ENCODE measurements around the gene SPATS2L.

DNA sequence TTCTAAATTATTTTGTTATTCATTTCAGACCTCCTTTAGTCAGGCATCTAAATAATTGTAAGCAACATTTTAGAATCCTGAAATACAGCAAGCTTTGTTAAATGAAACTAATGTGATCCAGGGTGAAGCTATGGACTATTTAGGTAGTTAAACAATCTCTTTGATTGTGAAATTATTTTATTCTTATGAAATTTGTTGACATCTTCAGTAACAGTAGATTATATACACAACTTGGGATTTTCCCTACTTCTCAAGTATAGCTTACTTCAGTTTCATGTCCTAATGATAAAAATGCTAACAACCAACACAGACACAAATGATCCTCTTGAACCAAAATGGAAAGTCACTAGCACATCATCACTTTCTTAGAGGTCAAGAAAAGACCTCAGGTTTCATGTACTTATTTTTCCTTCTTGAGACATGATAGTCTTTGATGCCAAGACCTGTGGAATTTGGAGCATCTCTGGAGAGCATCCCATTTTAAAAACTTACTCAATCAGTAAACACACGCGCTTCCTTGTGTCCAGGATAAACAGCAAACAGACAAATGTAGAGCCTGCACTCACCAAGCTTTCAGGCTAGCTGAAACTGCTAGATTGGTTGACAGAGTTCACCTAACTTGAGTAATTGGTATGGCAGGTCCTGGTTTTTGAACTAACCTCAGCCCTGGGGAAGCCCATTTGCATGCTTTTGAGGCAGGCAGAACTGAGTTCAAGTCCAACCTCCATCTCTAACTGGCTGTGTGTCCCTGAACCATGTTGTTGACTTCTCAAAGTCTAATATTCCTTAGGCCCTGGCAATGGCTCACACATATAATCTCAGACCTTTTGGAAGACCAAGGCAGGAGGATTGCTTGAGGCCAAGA lies 155.6 kb downstream of the SPATS2L start:
- TF ChIP-seq, protein P1, sequence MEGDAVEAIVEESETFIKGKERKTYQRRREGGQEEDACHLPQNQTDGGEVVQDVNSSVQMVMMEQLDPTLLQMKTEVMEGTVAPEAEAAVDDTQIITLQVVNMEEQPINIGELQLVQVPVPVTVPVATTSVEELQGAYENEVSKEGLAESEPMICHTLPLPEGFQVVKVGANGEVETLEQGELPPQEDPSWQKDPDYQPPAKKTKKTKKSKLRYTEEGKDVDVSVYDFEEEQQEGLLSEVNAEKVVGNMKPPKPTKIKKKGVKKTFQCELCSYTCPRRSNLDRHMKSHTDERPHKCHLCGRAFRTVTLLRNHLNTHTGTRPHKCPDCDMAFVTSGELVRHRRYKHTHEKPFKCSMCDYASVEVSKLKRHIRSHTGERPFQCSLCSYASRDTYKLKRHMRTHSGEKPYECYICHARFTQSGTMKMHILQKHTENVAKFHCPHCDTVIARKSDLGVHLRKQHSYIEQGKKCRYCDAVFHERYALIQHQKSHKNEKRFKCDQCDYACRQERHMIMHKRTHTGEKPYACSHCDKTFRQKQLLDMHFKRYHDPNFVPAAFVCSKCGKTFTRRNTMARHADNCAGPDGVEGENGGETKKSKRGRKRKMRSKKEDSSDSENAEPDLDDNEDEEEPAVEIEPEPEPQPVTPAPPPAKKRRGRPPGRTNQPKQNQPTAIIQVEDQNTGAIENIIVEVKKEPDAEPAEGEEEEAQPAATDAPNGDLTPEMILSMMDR (IDR thresholded peaks at IDR 0.05; ENCODE audit: low read depth, low read length, poor library complexity, severe bottlenecking), result no peak
- no peak for TF ChIP-seq EZH2phosphoT487 (IDR thresholded peaks at IDR 0.05; ENCODE audit: borderline replicate concordance, low read length)
